Measurements from ENCODE around the gene FAM234A. TPM values are rescaled to one million over a fixed set of nuclear protein-coding genes. Genes with fewer than 3 reads are reported as not detected.
A peak's percentile ranks its signal among the peaks of the same experiment; 100 is the strongest.

FAM234A gene
- total RNA-seq, 2 experiments from 2014 or later = 10.9 to 26.8 TPM

DNA sequence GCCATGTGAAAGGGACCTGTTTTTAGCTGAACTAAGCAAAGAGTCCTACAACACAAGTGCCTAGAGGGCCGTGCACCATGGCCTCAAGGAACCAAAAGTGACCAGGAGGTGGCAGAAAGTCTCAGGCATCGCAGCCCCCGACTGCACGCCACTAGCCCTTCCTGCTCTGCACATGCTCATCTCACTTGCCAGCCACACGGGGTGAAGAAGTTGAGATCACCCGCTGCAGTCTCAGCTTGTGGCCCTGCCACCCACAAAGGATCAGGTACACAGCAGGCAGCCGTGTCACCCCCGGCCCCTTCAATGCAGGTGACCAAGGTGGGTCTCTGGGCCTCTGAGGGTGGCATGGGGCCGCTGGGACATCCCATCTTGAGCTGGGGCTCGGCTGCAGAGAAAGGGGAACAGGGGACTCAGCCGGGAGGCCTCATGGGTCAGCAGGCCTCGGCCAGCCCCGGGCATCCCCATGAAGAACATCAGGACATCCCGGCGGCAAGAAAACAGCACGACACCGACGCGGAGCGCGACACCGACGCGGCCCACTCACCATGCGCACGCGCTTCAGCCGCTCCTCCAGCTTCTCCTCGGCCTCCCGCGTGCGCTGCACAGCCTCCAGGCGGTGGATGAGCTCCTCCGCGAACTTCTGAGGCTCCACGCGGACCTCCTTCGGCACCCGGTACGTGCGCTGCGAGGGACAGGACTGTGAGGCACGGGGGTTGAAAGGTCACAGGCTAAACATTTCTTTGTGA is 69.3 kb downstream of the FAM234A start:
- Histone ChIP-seq H3K4me2 (ENCODE audit: low read length) (no peak overlapping the region), H3K27ac (ENCODE audit: low read depth, low read length, poor library complexity, severe bottlenecking) (no peak overlapping the region), H3K4me1 (ENCODE audit: insufficient read depth, low read length, poor library complexity, severe bottlenecking) (no peaks in the 10 kb centered on the region), H3K4me3 (ENCODE audit: low read depth, low read length, poor library complexity, severe bottlenecking) (no peak overlapping the region), H3K9me2 (ENCODE audit: insufficient read depth, low read length) (no peaks in the 10 kb centered on the region), H4K20me1 (ENCODE audit: insufficient read depth, low read length) (no peaks in the 10 kb centered on the region), H3K9me3 (ENCODE audit: low read length) (no peaks in the 10 kb centered on the region), H3K36me3 (ENCODE audit: insufficient read depth, low read length) (peaks cover 8% of the 10 kb centered on the region; the same call in 1 of the 2 replicates), H3K79me2 (ENCODE audit: insufficient read depth, low read depth, low read length) (no peaks in the 10 kb centered on the region), H2AFZ (ENCODE audit: low read length) (no peak overlapping the region)
- CTCF ChIA-PET (ENCODE audit: unreplicated experiment) = no interaction called here
- POLR2A ChIA-PET = no interaction called here
- TF ChIP-seq, protein P1, sequence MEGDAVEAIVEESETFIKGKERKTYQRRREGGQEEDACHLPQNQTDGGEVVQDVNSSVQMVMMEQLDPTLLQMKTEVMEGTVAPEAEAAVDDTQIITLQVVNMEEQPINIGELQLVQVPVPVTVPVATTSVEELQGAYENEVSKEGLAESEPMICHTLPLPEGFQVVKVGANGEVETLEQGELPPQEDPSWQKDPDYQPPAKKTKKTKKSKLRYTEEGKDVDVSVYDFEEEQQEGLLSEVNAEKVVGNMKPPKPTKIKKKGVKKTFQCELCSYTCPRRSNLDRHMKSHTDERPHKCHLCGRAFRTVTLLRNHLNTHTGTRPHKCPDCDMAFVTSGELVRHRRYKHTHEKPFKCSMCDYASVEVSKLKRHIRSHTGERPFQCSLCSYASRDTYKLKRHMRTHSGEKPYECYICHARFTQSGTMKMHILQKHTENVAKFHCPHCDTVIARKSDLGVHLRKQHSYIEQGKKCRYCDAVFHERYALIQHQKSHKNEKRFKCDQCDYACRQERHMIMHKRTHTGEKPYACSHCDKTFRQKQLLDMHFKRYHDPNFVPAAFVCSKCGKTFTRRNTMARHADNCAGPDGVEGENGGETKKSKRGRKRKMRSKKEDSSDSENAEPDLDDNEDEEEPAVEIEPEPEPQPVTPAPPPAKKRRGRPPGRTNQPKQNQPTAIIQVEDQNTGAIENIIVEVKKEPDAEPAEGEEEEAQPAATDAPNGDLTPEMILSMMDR (conservative IDR thresholded peaks at IDR 0.05; ENCODE audit: low read length) = 0 out of 2 replicates have a peak, but pooled peaks have one; percentile 27
- TF ChIP-seq EZH2phosphoT487 (IDR thresholded peaks at IDR 0.05; ENCODE audit: borderline replicate concordance, low read depth, low read length) = no peak
- BruUV-seq (replicated peaks) = no TSS peak
- intact Hi-C loops (cut with micrococcal nuclease; ENCODE audit: unreplicated experiment) = no loop called here
- DNase-seq (ENCODE audit: low spot score) = no peak

DNA sequence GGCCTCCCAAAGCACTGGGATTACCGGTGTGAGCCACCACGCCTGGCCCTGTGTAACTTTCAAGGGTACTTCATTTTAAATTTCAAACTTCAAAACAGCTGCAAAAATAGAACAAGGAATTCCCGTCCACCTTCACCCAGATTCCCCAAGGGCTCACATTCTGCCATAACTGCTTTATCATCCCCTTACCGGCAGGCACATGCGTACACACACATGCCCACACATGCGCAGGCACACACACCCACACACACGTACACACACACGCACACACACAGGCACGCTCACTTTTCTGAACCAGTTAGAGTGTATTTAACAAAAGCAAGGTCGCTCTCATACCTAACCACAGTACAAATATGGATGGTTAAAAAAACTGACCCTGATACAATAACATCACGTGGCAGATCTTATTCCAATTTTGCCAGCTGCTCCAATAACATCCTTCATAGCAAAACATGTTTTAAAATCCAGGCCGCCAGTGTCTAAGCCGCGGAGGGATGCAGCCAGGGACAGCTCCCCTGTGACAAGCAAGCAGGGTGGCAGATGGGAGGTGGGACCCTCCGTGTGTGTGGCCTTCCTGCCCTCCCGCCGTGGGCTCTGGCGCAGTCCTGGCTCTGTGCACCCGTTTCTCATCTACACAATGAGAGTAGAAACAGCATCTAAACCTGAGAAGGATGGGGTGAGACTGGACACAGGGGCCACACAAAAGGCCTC is 71.5 kb downstream of the FAM234A start:
- BruUV-seq (replicated peaks) = no TSS peak
- no peaks in the 10 kb centered on the region for H4K20me1 ChIP-seq (ENCODE audit: insufficient read depth, low read length)
- peaks cover 8% of the 10 kb centered on the region; the same call in 1 of the 2 replicates for H3K36me3 ChIP-seq (ENCODE audit: insufficient read depth, low read length)
- no peaks in the 10 kb centered on the region for H3K4me1 ChIP-seq (ENCODE audit: insufficient read depth, low read length, poor library complexity, severe bottlenecking)
- no peak overlapping the region for H3K4me3 ChIP-seq (ENCODE audit: low read depth, low read length, poor library complexity, severe bottlenecking)
- H3K79me2 ChIP-seq (ENCODE audit: insufficient read depth, low read depth, low read length) = no peaks in the 10 kb centered on the region
- no peaks in the 10 kb centered on the region for H3K9me3 ChIP-seq (ENCODE audit: low read length)
- H3K27ac ChIP-seq (ENCODE audit: low read depth, low read length, poor library complexity, severe bottlenecking) = no peak overlapping the region
- POLR2A ChIA-PET = no interaction called here
- H3K4me2 ChIP-seq (ENCODE audit: low read length) = no peak overlapping the region
- CTCF ChIA-PET (ENCODE audit: unreplicated experiment) = no interaction called here
- DNase-seq (ENCODE audit: low spot score) = no peak
- TF ChIP-seq, protein P1 (conservative IDR thresholded peaks at IDR 0.05; ENCODE audit: low read length) = no peak
- no peak for TF ChIP-seq EZH2phosphoT487 (IDR thresholded peaks at IDR 0.05; ENCODE audit: borderline replicate concordance, low read depth, low read length)
- H3K9me2 ChIP-seq (ENCODE audit: insufficient read depth, low read length) = no peaks in the 10 kb centered on the region
- no peak overlapping the region for H2AFZ ChIP-seq (ENCODE audit: low read length)
- intact Hi-C loops (cut with micrococcal nuclease; ENCODE audit: unreplicated experiment) = no loop called here

DNA sequence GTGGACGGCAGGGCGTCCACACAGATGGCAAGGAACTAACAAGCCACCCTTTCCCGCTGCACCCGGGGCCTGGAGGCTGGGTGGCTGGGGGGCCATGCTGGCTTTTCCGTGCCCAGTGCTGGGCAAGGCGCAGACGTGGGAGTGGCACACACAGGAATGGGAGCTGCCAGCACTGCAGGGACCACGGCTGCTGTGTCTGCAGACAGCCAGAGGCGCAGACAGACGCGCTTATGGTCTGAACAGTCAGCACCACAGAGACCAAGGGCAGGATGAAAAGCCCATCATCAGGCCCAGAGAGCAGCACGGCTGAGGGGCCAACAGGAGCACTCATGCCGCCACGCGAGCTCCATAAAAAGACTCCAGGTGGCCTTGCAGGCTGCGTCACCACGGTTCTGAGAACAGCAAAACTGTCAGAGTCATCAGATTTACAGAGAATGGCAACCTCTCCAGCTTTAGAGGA is 72.3 kb downstream of the FAM234A start:
- TF ChIP-seq, protein P1 (conservative IDR thresholded peaks at IDR 0.05; ENCODE audit: low read length) = no peak
- TF ChIP-seq EZH2phosphoT487 (IDR thresholded peaks at IDR 0.05; ENCODE audit: borderline replicate concordance, low read depth, low read length) = no peak
- Histone ChIP-seq H3K9me2 (ENCODE audit: insufficient read depth, low read length) (no peaks in the 10 kb centered on the region), H4K20me1 (ENCODE audit: insufficient read depth, low read length) (no peaks in the 10 kb centered on the region), H3K9me3 (ENCODE audit: low read length) (no peaks in the 10 kb centered on the region), H3K27ac (ENCODE audit: low read depth, low read length, poor library complexity, severe bottlenecking) (no peak overlapping the region), H3K4me1 (ENCODE audit: insufficient read depth, low read length, poor library complexity, severe bottlenecking) (no peaks in the 10 kb centered on the region), H3K4me2 (ENCODE audit: low read length) (no peak overlapping the region), H2AFZ (ENCODE audit: low read length) (no peak overlapping the region), H3K36me3 (ENCODE audit: insufficient read depth, low read length) (peaks cover 11% of the 10 kb centered on the region; the same call in 1 of the 2 replicates), H3K79me2 (ENCODE audit: insufficient read depth, low read depth, low read length) (no peaks in the 10 kb centered on the region), H3K4me3 (ENCODE audit: low read depth, low read length, poor library complexity, severe bottlenecking) (no peak overlapping the region)
- BruUV-seq (replicated peaks) = no TSS peak
- ChIA-PET CTCF (ENCODE audit: unreplicated experiment) (no interaction called here), POLR2A (no interaction called here)
- no peak for DNase-seq (ENCODE audit: low spot score)
- intact Hi-C loops (cut with micrococcal nuclease; ENCODE audit: unreplicated experiment) = no loop called here
